NT2/D1 (cell line): ENCODE data around the gene TUBA4B.

ENCODE experiments used
- SUZ12 ChIP-seq: IDR thresholded peaks from 2 replicates; pipeline ENCODE4 v1.6.1; 2011; ENCODE audit not compliant: insufficient read length, insufficient read depth; ENCODE audit errors: extremely low read depth
- YY1 ChIP-seq: IDR thresholded peaks from 2 replicates; pipeline ENCODE4 v1.6.1; 2011; ENCODE audit not compliant: insufficient read length, insufficient read depth
- ZNF274 ChIP-seq: IDR thresholded peaks from 2 replicates; pipeline ENCODE4 v1.6.1; 2011; ENCODE audit warnings: mild to moderate bottlenecking, low read depth, low read length

GRCh38 chr2:219221957-219222518, 31.0 kb upstream of the TUBA4B start:
- TF ChIP-seq YY1: no peak
- no peak for TF ChIP-seq SUZ12
- TF ChIP-seq ZNF274: no peak
